ENCODE measurements around the gene DKKL1.
A peak's percentile ranks its signal among the peaks of the same experiment; 100 is the strongest.

The DKKL1 gene

DNA sequence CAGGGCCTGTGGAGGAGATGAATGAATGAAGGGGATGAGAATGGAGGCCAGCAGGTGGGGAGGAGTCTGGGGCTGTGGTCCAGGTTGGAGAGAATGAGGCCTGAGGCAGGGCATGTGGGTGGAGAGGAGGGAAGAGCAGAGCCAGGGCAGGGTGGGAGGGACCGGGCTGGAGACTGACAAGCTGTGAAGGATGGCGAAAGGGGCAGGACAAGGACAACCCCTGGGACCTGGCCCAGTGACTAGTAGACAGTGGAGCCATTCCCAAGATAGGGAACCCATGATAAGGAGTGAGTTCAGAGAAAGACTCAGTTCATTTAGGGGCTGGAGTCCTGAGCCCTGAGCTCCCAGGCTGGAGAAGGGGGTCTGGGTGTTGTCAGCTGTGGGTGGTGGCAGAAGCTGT is 56.5 kb downstream of the DKKL1 start:
- no peaks in the 10 kb centered on the region for H3K9me3 ChIP-seq
- TF ChIP-seq, protein P1, sequence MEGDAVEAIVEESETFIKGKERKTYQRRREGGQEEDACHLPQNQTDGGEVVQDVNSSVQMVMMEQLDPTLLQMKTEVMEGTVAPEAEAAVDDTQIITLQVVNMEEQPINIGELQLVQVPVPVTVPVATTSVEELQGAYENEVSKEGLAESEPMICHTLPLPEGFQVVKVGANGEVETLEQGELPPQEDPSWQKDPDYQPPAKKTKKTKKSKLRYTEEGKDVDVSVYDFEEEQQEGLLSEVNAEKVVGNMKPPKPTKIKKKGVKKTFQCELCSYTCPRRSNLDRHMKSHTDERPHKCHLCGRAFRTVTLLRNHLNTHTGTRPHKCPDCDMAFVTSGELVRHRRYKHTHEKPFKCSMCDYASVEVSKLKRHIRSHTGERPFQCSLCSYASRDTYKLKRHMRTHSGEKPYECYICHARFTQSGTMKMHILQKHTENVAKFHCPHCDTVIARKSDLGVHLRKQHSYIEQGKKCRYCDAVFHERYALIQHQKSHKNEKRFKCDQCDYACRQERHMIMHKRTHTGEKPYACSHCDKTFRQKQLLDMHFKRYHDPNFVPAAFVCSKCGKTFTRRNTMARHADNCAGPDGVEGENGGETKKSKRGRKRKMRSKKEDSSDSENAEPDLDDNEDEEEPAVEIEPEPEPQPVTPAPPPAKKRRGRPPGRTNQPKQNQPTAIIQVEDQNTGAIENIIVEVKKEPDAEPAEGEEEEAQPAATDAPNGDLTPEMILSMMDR (IDR thresholded peaks at IDR 0.05), result no peak
- intact Hi-C loops (cut with DNase I; ENCODE audit: low total_unique reads), result no loop called here
- peaks cover 0 to 31% (median 23%) of the 10 kb centered on the region in 4 donors for H3K4me1 ChIP-seq
- H3K4me3 ChIP-seq, result no peak overlapping the region
- peaks cover 4 to 97% of the 10 kb centered on the region in 2 donors for H3K27me3 ChIP-seq
- DNase-seq, result no peak
- H3K27ac ChIP-seq, result no peak overlapping the region
- no peaks in the 10 kb centered on the region for H3K36me3 ChIP-seq

DNA sequence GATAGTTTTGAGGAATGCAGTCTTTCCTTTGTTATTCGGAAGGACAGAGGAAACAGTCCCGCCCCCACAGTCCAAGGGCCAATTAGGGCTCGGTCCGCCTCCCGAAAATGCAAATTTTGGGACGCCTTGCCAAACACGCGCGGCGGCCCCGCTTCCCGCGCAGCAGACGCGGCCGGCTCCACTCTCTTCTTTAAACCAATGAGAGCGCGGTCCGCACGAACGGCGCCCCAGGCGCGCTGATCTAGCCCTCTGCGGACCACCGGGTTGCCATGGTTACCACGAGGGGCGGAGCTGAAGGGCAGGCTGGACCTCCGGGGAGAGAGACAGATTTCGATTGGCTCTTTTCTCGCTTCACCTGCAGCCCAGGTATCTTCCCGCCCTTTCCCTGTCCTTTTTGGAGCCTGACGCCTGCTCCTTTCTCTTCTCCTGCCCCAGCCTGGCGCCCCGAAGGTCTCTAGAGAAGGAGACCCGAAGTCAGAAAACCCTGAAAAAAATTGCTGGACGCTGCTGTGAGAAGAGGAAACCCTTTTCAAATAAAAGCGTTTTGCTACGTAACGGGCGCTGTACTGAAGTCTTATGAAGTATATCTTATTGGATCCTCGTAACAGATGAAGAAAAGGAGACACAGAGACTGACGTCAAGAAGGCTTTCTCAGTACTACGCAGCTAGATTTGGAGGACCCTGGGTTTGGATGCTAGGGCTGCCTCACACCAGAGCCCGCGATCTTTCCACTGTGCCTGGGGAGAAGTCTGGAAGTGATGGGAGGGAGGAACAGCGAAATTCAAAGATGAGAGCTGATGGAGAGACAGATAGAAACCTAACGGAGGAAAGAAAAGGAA is 57.6 kb downstream of the DKKL1 start:
- Histone ChIP-seq H3K4me3 (no peak overlapping the region), H3K36me3 (no peaks in the 10 kb centered on the region), H3K4me1 (peaks cover 0 to 31% (median 23%) of the 10 kb centered on the region in 4 donors), H3K27ac (no peak overlapping the region), H3K9me3 (no peaks in the 10 kb centered on the region), H3K27me3 (peaks cover 4 to 98% of the 10 kb centered on the region in 2 donors)
- DNase-seq, result peak in 1 of 2 donors; percentile 39
- intact Hi-C loops (cut with DNase I; ENCODE audit: low total_unique reads), result no loop called here
- TF ChIP-seq, protein P1 (IDR thresholded peaks at IDR 0.05), result no peak

DNA sequence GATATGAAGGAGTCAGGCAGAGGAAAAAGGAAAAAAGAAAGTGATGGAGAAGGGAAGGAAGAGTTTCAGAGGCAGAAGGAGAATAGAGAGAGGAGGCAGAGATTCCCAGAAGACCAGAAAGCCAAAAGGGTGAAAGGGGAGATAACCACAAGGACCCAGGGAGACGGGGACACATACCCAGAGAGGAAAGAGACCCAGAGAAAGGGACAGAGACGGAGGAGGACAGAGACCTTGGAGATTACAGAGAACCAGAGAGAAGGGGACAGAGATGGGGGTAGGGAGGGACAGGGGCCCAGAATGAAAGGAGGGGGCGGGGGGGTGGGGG is 58.2 kb downstream of the DKKL1 start:
- Histone ChIP-seq H3K27me3 (peaks cover 4 to 98% of the 10 kb centered on the region in 2 donors), H3K36me3 (no peaks in the 10 kb centered on the region), H3K9me3 (no peaks in the 10 kb centered on the region), H3K4me3 (no peak overlapping the region), H3K27ac (no peak overlapping the region), H3K4me1 (peaks cover 0 to 31% (median 23%) of the 10 kb centered on the region in 4 donors)
- DNase-seq, result no peak
- intact Hi-C loops (cut with DNase I; ENCODE audit: low total_unique reads), result no loop called here
- TF ChIP-seq, protein P1 (IDR thresholded peaks at IDR 0.05), result no peak

DNA sequence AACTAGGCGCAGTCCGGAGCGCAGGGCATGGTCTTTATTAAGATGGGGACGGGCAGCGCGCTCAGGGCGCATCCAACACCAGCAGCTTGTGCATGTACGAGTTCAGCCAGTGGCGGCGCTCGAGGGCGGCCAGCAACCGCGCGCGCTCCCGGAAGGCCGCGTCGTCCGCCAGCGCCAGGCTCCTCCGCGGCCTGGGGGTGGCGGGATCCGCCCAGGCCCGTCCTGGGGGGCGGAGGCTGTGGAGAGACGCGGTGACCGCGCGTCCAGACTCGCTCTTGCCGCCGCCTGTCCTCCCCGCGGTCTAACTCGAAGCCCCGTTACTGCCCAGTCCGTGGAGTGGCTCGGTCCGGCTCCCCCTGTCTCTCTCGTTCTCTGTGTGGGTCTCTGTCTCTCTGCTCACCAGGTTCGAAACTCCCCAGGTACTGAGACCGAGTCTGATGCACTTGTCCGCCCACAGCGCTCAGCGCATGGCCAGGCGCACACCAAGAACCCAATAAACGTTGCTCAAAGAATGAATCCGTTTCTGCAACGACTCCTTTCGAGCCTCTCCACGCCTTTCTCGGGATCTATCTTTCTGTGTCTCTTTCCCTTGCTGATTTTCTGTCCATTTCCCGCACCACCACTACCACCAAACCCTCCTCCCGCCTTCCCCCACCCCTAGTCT is 58.9 kb downstream of the DKKL1 start:
- intact Hi-C loops (cut with DNase I; ENCODE audit: low total_unique reads), result no loop called here

DNA sequence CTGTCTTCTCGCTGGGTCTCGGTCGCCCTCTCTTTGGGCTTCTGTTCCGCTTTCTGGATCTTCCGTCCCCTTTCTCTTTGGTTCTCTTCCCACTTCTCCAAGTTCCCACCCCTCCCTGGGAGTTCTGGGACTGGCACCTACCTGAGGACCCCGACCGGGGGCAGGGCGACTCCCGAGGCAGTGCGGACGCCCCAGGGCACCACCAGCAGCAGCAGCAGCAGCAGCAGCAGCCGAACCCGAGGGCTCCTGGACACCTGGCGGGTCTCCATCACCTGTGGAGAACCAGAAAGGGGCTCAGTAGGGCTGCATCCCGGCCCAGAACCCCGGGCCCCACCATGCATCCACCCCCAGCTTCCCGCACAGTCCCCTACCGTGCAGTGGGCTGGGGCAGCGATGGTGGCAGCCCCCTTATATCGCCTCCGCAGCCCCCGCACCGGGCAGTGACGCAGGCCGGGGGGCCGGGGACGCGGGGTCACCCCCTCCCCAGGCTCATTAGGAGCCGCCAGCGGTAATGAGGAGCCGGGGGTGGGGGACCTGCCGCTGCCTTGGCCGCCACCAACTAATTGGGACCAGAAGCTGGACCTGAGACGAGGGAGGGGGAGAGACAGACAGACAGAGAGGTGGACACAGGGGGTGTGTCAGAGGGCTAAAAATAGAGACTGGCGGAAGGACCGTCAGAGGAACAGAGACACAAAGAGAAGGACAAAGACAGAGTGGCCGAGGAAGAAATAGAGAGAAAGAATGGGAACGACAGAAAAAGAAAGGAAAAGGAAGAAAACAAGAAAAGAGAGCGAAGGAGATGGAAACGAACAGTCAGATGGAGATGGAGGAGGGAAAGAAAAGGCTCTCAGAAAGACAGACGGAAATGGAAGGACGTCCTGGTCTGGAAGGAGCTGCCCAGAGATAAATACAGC is 59.7 kb downstream of the DKKL1 start, which contains the start of gene PTH2:
Gene PTH2 (minus strand): TSS at position 371 of the 914 bp plus-strand sequence. CDS start 102 bp downstream, at position 269.
- Histone ChIP-seq H3K27ac (no peak within 1 kb of the TSS), H3K4me1 (peaks cover 0 to 39% (median 30%) of the 10 kb centered on the region in 4 donors), H3K36me3 (no peaks in the 10 kb centered on the region), H3K9me3 (no peaks in the 10 kb centered on the region), H3K27me3 (peaks cover 4 to 98% of the 10 kb centered on the region in 2 donors), H3K4me3 (peak within 1 kb of the TSS in 1 of 2 donors; percentile 13)
- no peak for DNase-seq
- intact Hi-C loops (cut with DNase I; ENCODE audit: low total_unique reads), result no loop called here
- TF ChIP-seq, protein P1 (IDR thresholded peaks at IDR 0.05), result no peak

More for the DNA sequence above, 58.9 kb downstream of the DKKL1 start:
- H3K36me3 ChIP-seq, result no peaks in the 10 kb centered on the region
- TF ChIP-seq, protein P1 (IDR thresholded peaks at IDR 0.05), result peak; percentile 8 to 22
- no peak overlapping the region for H3K27ac ChIP-seq
- H3K27me3 ChIP-seq, result peaks cover 4 to 98% of the 10 kb centered on the region in 2 donors
- no peak for DNase-seq
- H3K4me3 ChIP-seq, result peak overlapping the region in 1 of 2 donors; percentile 13
- no peaks in the 10 kb centered on the region for H3K9me3 ChIP-seq
- H3K4me1 ChIP-seq, result peaks cover 0 to 31% (median 25%) of the 10 kb centered on the region in 4 donors

Measured in tibial artery (tissue), 4 donors.